K562 (cell line): ENCODE data around the gene ST6GAL1. TPM values are rescaled to one million over a fixed set of nuclear protein-coding genes. Genes with fewer than 3 reads are reported as not detected.

ENCODE experiments used
- DIDO1 ChIP-seq: fragments of 450-650 bp; IDR thresholded peaks from 2 replicates; pipeline ENCODE4 v1.6.1; 2016; ENCODE audit warnings: low read depth, missing biosample characterization, missing genetic modification characterization
- NCOA6 ChIP-seq: fragments of 450-650 bp; IDR thresholded peaks from 2 replicates; pipeline ENCODE4 v1.6.1; 2017; ENCODE audit warnings: mild to moderate bottlenecking
- SRSF7 ChIP-seq: fragments of 200-400 bp; formaldehyde crosslinking; optimal IDR thresholded peaks from 2 replicates; pipeline ENCODE3; 2017; ENCODE audit warnings: mild to moderate bottlenecking, low read depth, low read length
- XRCC3 ChIP-seq: fragments of 450-650 bp; IDR thresholded peaks from 2 replicates; pipeline ENCODE4 v1.6.1; 2017; ENCODE audit warnings: mild to moderate bottlenecking, moderate library complexity
- ZFP30 ChIP-seq: fragments of 250-450 bp; sonication (Bioruptor Pico); IDR thresholded peaks from 2 replicates; pipeline ENCODE4 v1.8.0; 2022; ENCODE audit warnings: moderate library complexity, mild to moderate bottlenecking, inconsistent platforms, borderline replicate concordance
- ZNF263 ChIP-seq: sonication (generic); formaldehyde crosslinking; IDR thresholded peaks from 2 replicates; pipeline ENCODE4 v1.8.0; 2022; ENCODE audit warnings: mild to moderate bottlenecking, missing genetic modification reagents, borderline replicate concordance
- ZNF354B ChIP-seq: fragments of 250-450 bp; sonication (Bioruptor Pico); IDR thresholded peaks from 2 replicates; pipeline ENCODE4 v1.4.0; 2020
- ZNF445 ChIP-seq: fragments of 250-450 bp; sonication (Bioruptor Pico); IDR thresholded peaks from 2 replicates; pipeline ENCODE4 v1.4.0; 2020; ENCODE audit warnings: low read depth, mild to moderate bottlenecking, moderate library complexity
- polyA plus RNA-seq, 8 experiments: library from polyadenylated mRNA; depleted of rRNA in 4 of 8; stranded (reverse) in 5 of 8; unstranded in 3 of 8; fragments of >200 nt; fragmentation: Nextera tagmentation in 2 of 8; fragmentation: Illumina TruSeq in 1 of 8; extraction: Ambion mirVana in 2 of 8; extraction: Trizol in 1 of 8; gene quantifications; 2 replicates each; pipeline versions ENCODE4 v1.2.1 to v1.2.3, GENCODE V29; 2011 to 2014; ENCODE audit warnings: inconsistent platforms in 1 of 8, missing spikeins in 1 of 8
- total RNA-seq, 7 experiments: library from RNA; depleted of rRNA in 6 of 7; stranded (reverse); fragments of >200 nt in 6 of 7; fragmentation: Illumina TruSeq in 2 of 7; extraction: Trizol in 2 of 7; gene quantifications; 2 replicates each; pipeline versions ENCODE4 v1.2.1 to v1.2.3, GENCODE V29; 2011 to 2021; ENCODE audit warnings: low replicate concordance in 1 of 7
- TF ChIP-seq, protein P1 (sequence below): fragments of 150-350 bp; conservative IDR thresholded peaks from 2 replicates; pipeline ENCODE4 v1.6.1; 2014; ENCODE audit warnings: low read length
- TF ChIP-seq, protein P2 (sequence below): fragments of 450-650 bp; formaldehyde crosslinking; IDR thresholded peaks from 2 replicates; pipeline ENCODE4 v1.4.0; 2020; ENCODE audit warnings: mild to moderate bottlenecking
- TF ChIP-seq, protein P3 (sequence below), 2 experiments: fragments of 450-650 bp in 1 of 2; sonication (generic) in 1 of 2; formaldehyde crosslinking; conservative IDR thresholded peaks; 2 replicates each; pipeline versions ENCODE4 v1.4.0 to v1.8.1; 2020 to 2022; ENCODE audit warnings: mild to moderate bottlenecking in 1 of 2, missing genetic modification reagents in 1 of 2
- TF ChIP-seq, protein P4 (sequence below), 2 experiments: fragments of 450-650 bp; formaldehyde crosslinking in 1 of 2; IDR thresholded peaks; 2 replicates each; pipeline versions ENCODE4 v1.4.0 to v1.6.1; 2014 to 2020; ENCODE audit warnings: mild to moderate bottlenecking in 2 of 2, borderline replicate concordance in 1 of 2, low read depth in 1 of 2
- TF ChIP-seq, protein P5 (sequence below): fragments of 250-450 bp; sonication (Bioruptor Pico); IDR thresholded peaks from 2 replicates; pipeline ENCODE4 v1.8.0; 2021; ENCODE audit warnings: borderline replicate concordance, mild to moderate bottlenecking, moderate library complexity; ENCODE audit not compliant: poor library complexity, severe bottlenecking

ST6GAL1 gene
- total and polyA plus RNA-seq, 9 of the 15 experiments (the other 6 are each of a cell fraction or from before 2014, with no cell fraction given): 31.9 to 145 (median 71.0) TPM

DNA sequence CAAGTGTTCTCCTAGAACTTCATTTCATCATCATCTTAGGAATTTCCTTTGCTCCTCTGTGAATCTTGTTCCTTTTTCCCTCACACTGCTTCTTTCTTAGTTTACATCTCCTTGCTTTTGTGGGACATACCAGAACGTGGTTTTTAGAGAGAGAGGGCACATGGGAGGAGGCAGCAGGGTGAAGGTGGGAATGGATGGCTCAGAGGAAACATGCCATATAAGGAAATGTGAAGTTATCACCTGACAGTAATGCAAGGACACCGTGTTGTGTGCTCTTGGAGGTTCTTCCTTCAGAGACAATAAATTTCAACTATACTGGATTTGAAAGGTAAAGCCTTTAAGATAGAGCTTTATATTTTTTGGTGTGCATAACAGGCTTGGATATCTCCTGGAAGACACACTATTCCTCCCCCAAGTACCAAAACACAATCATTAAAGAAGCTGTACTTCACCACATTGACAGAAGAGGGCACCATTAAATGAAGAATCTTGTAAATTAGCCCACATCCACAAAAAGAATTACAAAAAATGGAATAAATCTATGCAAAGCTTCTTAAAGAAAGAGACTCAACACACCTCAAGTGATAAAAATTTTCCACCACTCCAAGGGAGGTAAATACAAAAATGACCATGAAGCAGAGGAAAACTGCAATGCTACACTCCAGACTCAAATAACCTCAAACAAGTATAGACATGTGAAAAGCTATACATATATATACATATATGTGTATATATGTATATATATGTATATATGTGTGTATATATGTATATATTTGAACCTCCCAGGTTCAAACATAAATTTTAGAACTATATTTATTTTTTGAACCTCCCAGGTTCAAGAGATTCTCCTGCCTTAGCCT lies 182.8 kb downstream of the ST6GAL1 start (continued):
- TF ChIP-seq, protein P1, sequence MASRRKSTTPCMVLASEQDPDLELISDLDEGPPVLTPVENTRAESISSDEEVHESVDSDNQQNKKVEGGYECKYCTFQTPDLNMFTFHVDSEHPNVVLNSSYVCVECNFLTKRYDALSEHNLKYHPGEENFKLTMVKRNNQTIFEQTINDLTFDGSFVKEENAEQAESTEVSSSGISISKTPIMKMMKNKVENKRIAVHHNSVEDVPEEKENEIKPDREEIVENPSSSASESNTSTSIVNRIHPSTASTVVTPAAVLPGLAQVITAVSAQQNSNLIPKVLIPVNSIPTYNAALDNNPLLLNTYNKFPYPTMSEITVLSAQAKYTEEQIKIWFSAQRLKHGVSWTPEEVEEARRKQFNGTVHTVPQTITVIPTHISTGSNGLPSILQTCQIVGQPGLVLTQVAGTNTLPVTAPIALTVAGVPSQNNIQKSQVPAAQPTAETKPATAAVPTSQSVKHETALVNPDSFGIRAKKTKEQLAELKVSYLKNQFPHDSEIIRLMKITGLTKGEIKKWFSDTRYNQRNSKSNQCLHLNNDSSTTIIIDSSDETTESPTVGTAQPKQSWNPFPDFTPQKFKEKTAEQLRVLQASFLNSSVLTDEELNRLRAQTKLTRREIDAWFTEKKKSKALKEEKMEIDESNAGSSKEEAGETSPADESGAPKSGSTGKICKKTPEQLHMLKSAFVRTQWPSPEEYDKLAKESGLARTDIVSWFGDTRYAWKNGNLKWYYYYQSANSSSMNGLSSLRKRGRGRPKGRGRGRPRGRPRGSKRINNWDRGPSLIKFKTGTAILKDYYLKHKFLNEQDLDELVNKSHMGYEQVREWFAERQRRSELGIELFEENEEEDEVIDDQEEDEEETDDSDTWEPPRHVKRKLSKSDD: no peak
- no peak for TF ChIP-seq NCOA6
- no peak for TF ChIP-seq ZNF263 (CRISPR knock-in tag)
- TF ChIP-seq, protein P2, sequence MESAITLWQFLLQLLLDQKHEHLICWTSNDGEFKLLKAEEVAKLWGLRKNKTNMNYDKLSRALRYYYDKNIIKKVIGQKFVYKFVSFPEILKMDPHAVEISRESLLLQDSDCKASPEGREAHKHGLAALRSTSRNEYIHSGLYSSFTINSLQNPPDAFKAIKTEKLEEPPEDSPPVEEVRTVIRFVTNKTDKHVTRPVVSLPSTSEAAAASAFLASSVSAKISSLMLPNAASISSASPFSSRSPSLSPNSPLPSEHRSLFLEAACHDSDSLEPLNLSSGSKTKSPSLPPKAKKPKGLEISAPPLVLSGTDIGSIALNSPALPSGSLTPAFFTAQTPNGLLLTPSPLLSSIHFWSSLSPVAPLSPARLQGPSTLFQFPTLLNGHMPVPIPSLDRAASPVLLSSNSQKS (CRISPR knock-in tag): no peak
- TF ChIP-seq XRCC3: no peak
- TF ChIP-seq ZFP30 (CRISPR knock-in tag): no peak
- TF ChIP-seq, protein P3, sequence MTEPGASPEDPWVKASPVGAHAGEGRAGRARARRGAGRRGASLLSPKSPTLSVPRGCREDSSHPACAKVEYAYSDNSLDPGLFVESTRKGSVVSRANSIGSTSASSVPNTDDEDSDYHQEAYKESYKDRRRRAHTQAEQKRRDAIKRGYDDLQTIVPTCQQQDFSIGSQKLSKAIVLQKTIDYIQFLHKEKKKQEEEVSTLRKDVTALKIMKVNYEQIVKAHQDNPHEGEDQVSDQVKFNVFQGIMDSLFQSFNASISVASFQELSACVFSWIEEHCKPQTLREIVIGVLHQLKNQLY (CRISPR knock-in tag; conservative IDR thresholded peaks at IDR 0.05): no peak
- no peak for TF ChIP-seq ZNF445
- TF ChIP-seq, protein P4, sequence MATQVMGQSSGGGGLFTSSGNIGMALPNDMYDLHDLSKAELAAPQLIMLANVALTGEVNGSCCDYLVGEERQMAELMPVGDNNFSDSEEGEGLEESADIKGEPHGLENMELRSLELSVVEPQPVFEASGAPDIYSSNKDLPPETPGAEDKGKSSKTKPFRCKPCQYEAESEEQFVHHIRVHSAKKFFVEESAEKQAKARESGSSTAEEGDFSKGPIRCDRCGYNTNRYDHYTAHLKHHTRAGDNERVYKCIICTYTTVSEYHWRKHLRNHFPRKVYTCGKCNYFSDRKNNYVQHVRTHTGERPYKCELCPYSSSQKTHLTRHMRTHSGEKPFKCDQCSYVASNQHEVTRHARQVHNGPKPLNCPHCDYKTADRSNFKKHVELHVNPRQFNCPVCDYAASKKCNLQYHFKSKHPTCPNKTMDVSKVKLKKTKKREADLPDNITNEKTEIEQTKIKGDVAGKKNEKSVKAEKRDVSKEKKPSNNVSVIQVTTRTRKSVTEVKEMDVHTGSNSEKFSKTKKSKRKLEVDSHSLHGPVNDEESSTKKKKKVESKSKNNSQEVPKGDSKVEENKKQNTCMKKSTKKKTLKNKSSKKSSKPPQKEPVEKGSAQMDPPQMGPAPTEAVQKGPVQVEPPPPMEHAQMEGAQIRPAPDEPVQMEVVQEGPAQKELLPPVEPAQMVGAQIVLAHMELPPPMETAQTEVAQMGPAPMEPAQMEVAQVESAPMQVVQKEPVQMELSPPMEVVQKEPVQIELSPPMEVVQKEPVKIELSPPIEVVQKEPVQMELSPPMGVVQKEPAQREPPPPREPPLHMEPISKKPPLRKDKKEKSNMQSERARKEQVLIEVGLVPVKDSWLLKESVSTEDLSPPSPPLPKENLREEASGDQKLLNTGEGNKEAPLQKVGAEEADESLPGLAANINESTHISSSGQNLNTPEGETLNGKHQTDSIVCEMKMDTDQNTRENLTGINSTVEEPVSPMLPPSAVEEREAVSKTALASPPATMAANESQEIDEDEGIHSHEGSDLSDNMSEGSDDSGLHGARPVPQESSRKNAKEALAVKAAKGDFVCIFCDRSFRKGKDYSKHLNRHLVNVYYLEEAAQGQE (IDR thresholded peaks at IDR 0.05; ENCODE audit: borderline replicate concordance): peak; percentile 52; the same call in 1 of the 2 replicates
- TF ChIP-seq, protein P4 (CRISPR knock-in tag; IDR thresholded peaks at IDR 0.05; ENCODE audit: low read depth): no peak
- TF ChIP-seq ZNF354B (CRISPR knock-in tag): no peak
- TF ChIP-seq SRSF7: no peak
- TF ChIP-seq DIDO1 (tag): no peak
- TF ChIP-seq, protein P5, sequence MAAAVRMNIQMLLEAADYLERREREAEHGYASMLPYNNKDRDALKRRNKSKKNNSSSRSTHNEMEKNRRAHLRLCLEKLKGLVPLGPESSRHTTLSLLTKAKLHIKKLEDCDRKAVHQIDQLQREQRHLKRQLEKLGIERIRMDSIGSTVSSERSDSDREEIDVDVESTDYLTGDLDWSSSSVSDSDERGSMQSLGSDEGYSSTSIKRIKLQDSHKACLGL (CRISPR knock-in tag): no peak
